ENCODE data around the gene CALML3.

DNA sequence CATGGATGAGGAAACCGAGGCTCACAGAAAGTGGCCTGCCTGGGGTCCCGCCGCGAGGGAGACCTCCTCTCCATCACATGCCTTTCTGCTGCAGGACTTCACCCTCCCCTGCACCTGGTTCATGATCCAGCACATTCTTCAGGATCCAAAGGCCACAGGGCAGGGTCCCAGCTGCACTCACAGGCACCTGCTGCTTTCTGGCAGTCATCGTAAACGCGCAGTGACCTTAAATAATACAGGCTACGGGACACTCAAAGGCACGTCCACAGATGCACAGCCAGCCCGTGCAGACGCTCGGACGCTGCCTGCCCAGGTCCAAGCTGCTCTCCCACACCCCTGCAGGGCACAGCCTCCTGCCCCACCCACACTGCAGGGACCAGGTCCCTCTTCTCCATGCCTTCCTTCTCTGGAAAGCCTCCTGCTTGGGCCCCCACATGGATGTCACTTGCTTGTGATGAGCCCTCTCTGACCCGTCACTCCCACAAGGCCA is 49.9 kb downstream of the CALML3 start:
- TF ChIP-seq EP300 (IDR thresholded peaks at IDR 0.05) = no peak
- TF ChIP-seq, protein P1, sequence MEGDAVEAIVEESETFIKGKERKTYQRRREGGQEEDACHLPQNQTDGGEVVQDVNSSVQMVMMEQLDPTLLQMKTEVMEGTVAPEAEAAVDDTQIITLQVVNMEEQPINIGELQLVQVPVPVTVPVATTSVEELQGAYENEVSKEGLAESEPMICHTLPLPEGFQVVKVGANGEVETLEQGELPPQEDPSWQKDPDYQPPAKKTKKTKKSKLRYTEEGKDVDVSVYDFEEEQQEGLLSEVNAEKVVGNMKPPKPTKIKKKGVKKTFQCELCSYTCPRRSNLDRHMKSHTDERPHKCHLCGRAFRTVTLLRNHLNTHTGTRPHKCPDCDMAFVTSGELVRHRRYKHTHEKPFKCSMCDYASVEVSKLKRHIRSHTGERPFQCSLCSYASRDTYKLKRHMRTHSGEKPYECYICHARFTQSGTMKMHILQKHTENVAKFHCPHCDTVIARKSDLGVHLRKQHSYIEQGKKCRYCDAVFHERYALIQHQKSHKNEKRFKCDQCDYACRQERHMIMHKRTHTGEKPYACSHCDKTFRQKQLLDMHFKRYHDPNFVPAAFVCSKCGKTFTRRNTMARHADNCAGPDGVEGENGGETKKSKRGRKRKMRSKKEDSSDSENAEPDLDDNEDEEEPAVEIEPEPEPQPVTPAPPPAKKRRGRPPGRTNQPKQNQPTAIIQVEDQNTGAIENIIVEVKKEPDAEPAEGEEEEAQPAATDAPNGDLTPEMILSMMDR (IDR thresholded peaks at IDR 0.05) = no peak
- TF ChIP-seq POLR2A (IDR thresholded peaks at IDR 0.05) = no peak
